GM21390 (cell line): ENCODE data around the gene NR2F1.

Source experiments
- ATAC-seq: cut with Tn5 transposase; IDR thresholded peaks from one replicate; pipeline ENCODE4 v1.9.1; 2021; ENCODE audit not compliant: unreplicated experiment

Gene NR2F1

DNA sequence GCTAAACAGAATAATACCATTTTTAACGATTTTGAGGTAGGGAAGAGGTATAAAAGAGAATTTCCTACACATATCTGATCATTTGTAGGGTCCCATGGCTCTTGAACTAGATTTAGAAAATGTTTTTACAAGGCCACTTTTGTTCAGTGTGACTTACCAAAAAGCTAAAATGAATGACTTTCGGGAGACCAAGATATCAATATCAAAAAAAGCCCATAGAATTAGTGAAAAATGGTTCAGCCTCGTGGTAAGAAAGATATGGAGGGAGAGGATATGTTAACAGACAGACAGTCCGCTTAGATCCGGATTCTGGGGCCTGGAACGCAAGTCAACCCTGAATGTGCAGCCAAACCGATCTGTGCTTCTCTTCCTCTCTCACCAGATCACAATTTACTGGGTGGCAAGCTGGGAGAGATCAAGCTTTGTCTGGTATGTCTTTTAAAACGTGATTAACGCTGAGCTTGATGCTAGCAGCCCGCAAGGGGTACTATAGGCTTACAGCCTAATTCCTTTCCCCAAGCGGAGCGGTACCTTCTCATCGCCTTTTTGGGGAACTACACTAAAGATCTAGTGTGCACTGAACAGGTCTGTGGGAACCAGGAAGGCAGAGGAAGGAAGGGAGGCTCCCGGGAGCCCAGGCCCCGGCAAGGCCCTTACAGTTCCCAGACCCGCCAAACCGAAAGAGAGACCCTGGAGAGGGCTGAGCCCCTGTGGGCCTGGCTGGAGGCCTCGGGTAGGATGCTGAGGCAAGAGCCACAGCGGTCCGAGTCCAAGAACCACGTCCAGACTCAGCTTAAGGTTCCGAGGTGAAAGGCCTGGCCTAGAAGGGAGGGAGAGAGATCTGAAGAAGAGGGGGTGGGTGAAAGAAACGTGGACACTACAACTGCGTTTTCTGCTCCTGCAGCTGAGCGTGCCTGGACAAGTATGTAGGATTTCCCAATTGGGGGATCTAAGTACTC lies 4.9 kb upstream of the NR2F1 start:
- no peak for ATAC-seq

DNA sequence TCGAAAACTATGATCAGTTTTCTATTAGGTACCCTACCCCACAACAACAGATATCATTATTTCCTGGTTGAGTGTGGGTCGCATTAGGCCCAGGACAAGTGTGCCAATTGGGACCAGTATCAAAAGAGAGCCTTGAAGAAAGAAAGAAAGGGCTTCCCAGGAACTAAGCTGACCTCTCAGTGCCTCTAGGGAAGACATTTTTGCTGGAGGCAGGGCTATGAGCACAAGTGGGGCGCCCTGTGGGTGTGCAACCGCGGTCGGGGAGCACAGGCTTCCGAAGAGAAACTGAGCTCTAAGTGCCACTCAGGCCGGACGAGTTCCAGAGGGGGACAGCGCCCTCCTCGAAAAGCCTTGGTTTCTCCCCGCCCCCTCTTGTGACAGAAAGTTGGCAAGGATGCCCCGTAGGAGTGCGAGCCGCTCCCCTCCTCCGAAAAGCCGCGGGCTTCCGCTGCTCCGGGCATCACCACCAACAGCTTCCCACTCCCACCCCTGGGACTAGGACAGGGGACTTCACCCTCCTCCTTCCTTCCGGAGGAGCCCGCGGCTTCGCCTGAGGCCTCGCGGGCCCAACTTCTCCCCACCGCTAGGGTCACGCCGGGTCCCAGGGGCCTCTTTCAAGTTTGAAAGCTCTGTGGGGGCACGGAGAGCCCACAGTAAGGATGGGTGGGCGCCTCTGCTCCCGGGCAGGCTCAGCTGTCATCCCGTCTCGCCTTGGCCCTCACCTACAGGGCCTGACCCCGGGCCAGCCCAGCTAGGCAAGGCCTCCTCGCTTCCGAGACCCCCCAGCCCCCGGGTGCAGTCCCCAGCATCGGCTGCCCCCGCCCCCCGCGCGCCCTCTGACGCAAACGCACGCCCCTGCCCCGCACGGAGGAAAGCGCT lies 4.0 kb upstream of the NR2F1 start:
- no peak for ATAC-seq

DNA sequence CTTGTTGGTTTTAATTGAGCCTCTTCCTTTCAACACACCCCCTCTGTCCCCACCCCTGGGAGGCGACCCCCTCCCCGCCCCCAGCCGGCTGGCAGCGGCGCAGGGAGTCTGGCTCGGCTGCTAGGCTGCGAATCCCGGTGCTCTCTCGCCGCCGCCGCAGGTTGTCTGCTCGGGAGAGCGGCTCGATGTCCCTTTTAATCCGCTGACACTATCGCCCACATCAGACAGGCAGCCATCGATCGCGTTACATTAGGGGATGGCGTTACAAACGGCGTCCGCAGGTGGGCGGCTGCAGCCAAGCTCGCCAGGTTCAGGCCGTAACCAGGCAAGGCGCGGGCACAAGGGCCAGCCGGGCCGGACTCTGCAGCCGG lies 3.3 kb upstream of the NR2F1 start:
- ATAC-seq = no peak

DNA sequence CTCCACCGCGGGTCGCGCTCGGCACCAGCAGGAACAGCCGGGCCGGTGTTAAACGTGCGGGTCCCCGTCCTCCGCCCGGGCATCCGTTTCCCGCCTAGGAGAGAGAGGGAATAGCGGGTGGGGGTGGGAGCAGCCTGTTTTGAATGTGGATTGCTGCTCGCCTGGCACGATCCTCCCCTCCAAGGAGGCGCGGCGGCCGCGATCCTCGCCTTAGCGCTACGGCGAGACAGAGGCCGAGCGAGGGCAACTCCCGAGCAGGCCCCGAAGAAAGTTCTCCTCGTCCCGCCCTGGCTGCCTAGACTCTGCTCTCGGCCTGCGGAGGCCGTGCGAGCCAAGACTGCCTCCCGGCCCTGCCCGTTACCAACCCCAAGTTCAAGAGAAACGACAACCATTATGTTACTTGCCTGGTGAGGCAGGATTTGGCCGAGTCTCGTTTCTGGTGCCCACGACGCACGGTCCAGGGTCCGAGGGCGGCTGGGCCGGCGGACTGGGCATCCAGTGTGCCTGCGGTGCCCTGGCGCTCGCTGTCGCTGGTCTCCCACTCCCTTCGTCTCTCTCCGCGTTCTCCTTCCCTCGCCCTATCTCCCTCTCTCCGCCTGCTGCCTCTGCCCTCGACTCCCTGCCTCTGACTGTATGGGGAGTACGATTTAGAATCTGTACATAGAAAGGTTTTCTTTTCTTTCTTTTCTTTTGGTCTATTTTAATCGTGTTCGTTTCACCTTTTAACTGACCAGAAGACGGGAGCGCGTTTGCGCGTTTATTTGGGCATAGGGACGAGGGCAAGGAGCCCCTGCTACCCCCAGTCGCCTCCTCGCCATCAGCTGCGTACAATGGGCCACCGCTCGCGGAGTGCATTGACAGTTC lies 2.7 kb upstream of the NR2F1 start:
- no peak for ATAC-seq

DNA sequence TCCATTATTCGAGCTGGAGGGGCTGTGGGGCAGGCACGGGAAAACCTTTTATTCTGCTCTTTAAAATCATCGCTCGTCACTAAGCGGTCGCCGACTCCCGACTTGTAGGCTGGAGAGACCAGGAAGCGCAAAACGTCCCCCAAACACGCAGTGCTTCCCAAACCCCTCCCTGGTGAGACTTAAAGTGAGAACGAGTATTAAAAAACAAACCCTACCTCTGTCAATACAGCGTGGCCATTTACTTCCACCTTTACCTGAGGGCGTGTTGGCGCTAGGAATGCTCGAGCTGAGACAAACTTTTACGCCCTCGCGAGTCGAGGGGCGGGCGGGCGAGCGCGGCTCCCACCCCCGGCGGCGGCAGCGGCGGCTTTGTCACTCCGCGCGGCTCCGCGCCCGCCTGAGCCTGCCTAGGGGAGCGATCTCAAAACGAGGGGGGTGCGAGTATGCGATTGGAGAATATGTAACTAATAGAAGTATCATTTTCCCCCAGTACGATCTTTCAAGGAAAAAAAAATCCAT lies 2.0 kb upstream of the NR2F1 start, which contains the start of gene NR2F1-AS1:
Gene NR2F1-AS1 (minus strand): TSS at position 293 of the 519 bp plus-strand sequence.
- peak; percentile 35 for ATAC-seq

DNA sequence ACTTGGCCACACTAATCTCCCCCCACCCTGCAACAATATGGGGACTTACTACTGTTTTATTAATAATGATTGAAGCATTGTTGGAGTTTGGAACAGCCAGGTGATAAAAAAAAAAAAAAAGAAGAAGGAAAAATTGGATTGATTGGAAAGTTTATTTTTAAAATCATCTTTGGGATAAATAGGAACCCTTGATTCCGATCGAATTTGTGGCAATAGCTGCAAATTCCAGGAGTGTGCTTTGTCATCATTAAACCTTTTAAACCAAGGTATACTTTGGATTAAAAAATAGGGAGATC lies 907 bp upstream of the NR2F1 start:
- no peak for ATAC-seq

DNA sequence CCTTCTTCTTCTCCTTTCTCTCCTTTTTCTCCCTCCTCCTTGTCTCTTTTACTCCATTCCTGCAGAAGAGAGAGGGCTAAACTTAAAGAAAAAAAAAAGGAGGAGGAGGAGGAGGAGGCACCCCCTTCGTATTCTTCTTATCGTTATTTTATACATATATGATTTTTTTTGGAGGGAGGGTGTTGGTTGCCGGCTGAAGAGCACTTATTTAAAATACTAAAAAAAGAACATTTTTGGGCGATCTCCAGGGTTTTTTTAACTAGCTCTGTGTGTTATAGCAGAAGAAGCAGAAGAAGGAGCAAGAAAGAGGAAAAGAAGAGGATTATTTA lies 381 bp downstream of the NR2F1 start:
- ATAC-seq = no peak

DNA sequence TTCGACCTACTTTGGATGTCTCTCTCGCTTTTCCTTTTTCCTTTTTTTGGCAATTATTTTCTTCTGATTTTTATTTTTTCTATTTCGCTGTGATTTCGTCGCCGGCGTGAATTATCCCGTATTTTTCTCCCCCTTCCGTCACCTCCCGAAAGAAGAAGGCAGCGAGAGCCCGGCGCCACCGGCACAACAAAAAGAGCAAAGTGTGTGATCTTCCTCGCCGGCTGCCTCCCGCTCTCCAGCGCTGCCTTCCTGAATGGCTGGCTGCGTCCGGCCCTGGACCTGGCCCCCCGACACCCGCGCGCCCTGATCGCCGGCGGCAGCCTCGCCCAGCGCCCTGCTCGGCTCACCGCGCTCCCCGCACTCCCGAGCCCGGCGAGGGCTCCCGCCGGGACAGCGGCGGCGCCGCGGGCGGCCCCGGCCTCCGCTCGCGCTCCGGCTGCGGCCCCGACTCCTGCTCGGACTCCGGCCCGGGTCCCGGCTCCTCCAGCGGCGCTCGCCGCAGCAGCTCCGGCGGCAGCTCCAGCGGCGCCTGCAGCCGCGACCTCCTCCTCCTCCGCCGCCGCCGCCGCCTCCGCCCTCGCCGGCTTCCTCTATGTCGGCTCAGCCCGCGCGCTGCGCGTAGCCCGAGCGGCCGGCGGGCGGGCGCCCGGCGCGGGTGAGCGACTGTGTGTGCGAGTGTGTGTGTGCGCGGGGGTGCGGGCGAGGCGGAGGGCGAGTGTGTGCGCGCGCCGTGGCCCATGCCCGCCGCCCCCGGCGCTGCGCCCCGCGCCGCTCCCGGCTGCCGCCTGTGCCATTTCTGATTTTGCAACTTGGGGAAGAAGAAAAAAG lies 960 bp downstream of the NR2F1 start:
- no peak for ATAC-seq

DNA sequence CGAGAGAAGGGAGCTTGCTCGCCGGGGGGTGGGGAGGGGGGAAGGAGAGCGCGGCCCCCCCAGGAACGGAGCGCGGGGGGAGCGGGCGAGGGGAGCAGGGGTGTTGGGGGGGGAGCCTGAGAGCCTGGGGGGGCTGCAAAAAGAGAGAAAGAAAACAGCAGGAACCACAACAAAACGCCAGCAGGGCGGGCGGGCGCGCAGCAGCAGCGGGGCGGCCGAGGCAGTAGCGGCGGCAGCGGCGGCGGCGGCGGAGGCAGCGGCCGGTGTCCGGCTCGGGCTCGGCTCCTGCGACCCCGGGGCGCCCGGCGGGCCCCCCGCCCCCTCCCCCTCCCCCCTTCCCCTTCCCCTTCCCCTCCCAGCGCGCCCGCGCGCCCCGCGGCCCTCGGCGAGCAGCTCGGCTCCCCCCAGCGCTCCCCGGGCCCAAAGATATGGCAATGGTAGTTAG lies 1.6 kb downstream of the NR2F1 start:
- no peak for ATAC-seq

DNA sequence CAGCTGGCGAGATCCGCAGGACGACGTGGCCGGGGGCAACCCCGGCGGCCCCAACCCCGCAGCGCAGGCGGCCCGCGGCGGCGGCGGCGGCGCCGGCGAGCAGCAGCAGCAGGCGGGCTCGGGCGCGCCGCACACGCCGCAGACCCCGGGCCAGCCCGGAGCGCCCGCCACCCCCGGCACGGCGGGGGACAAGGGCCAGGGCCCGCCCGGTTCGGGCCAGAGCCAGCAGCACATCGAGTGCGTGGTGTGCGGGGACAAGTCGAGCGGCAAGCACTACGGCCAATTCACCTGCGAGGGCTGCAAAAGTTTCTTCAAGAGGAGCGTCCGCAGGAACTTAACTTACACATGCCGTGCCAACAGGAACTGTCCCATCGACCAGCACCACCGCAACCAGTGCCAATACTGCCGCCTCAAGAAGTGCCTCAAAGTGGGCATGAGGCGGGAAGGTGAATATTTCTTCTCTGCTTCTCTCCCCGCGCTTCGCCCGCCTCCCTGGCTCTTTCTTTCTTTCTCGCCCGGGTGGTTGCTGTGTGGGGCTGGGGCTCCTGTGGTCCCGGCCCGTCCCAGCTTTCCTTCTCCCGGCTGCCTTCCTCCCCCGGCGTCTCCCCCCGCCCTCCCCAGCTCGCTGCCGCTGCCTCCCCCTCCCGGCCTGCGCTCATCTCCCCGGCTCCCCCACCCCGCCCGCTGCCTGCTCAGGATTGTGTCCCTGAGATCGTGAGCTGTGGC lies 2.2 kb downstream of the NR2F1 start:
- ATAC-seq = no peak

DNA sequence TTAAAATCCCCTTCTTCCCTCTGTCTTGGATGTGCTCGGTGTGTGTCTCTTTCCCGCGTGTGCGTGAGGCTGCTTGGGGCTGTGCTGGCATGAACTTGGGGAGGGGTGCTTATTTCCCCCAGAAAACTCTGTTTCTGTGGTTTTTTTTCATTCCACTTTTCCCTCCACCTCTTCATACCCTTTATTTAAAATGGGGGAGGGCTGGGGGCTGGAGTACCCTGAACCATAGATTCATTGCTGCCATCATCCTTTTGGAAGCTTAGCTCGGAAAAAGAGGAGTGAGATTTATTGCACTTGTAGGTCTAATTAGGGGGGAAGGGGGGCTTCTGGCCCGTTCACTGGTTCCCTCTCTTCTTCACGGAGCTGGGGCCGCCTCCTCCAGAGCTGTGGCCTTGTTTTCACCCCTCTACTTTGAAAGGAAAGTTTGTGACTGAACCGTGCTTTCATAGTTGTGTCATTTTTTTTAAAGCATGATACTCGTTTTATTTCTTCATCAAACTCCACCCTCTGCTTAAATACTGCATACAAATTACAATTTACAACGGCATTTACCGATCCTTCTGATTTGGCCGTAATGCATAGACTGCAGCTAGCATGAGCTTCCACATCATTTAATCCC lies 2.9 kb downstream of the NR2F1 start:
- no peak for ATAC-seq

DNA sequence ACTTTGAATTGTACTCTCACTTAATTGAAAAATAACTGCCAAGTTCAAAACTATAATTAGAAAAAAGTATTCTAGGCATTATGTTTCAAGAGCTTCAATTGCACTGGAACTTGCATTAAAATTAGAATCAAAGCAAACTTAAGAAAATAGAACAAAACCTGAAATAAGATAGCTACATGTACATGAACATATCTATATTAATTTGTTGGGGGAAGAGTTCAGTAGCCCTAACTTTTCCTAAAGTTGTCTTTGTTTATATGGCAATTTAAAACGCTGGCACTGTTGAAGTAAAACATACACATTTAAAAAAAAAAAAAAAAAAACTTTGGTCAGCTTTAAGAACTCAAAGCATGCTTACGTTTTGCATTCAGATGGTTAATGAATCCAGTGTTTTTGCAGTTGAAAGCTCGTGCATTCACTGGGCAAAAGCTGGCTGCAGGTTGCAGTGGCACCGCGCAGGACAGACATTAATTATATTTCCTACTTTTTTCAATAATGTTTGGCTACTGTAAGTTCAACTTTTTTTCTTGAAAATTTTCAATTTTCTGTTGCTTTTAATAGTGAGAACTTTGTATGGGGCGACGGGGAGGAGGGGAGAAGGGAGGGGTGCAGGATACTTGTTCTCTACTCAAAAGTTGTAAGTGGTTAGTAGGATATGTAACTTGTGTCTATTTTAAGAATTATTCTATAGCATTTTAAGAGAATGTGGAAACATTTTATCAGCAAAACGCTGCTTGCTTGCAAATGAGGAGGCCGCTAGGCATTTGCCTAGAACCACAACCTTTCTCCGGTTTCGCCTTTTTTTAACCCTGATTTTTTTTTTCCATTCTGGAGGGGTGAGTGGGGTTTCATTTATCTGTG lies 3.9 kb downstream of the NR2F1 start:
- no peak for ATAC-seq

DNA sequence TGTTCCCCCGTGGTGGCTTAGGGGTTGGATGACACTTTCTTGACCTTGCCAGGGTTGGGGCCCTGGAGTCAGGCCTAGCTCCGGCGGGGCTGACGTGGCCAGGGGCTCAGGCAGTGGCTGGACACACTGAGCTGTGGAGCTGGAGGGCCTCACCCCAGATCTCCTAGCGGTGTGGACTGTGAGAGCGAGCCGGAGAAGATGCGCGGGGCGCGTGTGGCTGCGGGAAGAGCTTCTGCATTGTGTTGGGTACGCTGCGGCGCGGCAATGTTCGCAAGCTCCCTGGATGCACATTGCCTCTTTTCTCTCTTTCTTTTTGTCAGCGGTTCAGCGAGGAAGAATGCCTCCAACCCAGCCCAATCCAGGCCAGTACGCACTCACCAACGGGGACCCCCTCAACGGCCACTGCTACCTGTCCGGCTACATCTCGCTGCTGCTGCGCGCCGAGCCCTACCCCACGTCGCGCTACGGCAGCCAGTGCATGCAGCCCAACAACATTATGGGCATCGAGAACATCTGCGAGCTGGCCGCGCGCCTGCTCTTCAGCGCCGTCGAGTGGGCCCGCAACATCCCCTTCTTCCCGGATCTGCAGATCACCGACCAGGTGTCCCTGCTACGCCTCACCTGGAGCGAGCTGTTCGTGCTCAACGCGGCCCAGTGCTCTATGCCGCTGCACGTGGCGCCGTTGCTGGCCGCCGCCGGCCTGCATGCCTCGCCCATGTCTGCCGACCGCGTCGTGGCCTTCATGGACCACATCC lies 4.8 kb downstream of the NR2F1 start:
- no peak for ATAC-seq

DNA sequence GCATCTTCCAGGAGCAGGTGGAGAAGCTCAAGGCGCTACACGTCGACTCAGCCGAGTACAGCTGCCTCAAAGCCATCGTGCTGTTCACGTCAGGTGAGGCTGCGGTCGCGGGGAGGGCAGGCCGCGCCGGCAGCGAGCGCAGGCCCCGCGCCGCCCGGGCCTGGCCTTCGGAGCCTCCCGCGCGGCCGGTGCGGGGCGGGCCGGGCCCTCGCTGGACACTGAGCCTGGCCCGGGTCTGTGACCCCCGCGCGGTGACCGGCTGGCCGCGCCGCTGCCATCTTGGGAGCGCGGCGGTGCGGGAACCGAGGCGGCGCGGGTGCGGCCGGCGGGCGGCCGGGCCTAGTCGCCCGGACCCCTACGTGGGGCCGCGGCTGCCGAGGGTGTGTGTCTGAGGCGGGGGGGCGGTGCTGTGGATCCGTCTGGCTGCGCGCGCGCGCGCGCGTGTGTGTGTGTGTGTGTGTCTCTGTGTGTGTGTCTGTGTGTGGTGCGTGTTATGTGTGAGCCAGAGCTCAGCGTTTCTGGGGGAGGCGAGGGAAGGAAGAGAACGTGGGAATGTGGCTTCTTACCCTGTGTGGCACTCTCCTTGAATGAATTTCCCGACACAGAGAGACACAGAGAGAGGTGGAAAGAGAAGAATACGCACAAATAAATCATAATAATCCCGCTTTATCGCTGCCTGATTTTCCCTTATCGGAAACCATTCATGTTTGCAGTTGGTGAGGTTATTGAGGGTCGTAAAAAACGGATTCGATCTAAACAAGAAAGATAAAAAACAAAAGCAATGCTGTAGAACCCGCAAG lies 5.5 kb downstream of the NR2F1 start:
- ATAC-seq = no peak

DNA sequence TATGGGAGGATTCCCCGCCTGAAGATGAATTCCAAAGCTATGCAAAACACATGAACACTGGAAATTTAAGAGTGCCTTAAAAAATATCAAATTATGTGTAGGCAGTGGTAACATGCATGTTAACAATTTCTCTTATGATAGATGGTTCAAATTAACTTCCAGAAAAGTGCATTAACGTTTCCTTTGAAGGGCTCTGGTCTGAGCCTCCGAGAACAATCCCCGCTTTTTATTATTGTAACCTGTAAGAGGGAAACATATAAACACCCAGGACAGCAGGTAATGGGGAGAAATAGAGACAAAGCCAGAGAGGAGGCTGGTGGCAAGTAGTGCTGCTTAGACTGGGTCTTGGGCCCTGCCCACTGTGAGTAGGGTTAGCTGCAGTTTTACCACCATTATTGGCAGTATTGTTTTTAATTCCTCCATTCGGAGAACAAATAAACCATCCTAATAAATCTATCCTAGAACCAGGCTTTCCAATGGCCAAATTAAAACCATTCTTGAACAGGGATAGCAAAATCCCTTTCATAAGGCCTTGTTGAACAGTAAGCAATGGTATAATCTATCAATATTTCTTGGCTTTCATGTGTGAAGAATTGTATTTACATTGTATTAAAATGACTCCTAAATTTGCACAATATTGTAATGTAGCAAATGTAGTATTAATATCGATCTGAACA lies 6.3 kb downstream of the NR2F1 start:
- no peak for ATAC-seq

DNA sequence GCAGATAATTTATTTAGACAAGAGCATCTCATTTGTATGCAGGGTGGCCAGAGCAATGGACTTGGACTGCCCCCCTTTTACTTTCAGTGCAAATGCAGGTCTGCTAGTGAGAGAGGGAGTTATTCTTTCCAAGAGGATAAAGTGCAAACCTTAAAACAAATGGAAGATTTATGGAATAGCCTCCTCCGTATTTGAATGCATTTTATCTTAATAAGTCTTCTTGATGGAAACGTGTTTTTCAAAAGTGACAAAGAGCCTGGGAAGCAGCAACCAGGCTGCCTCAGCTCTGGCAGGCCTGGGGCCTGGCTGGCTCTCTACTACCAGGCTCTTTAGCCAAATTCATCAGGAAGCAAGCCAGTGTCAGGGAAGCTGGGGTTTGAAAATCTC lies 6.8 kb downstream of the NR2F1 start:
- ATAC-seq = no peak
